HG02938 (cell line): Measurements from ENCODE around the gene MYPN.
A peak's percentile ranks its signal among the peaks of the same experiment; 100 is the strongest.
"Not testable (repeated sequence)": the region's sequence is repeated elsewhere in the genome, so short reads cannot be mapped to it uniquely, and the experiment has no call there.

ENCODE experiments used
- ATAC-seq: cut with Tn5 transposase; IDR thresholded peaks from one replicate; pipeline ENCODE4 v1.9.1; 2021; ENCODE audit warnings: mild to moderate bottlenecking, moderate library complexity; ENCODE audit not compliant: unreplicated experiment

Gene MYPN

GRCh38 chr10:68221196-68221595 lies 111.9 kb downstream of the MYPN start:
- no peak for ATAC-seq

GRCh38 chr10:68222391-68222790 lies 113.1 kb downstream of the MYPN start:
- no peak for ATAC-seq

GRCh38 chr10:68223535-68224165 lies 114.4 kb downstream of the MYPN start:
- no peak for ATAC-seq

GRCh38 chr10:68224810-68225209 lies 115.5 kb downstream of the MYPN start:
- ATAC-seq, result no peak

- no peak for ATAC-seq
These were observed 121.0 kb downstream of the MYPN start for GRCh38 chr10:68230268-68230667.

GRCh38 chr10:68231106-68231816 lies 122.0 kb downstream of the MYPN start:
- ATAC-seq, result peak; percentile 73

- ATAC-seq, result no peak
These were observed 122.5 kb downstream of the MYPN start, which contains the start of gene ATOH7 for GRCh38 chr10:68231817-68232251. ATOH7 (minus strand) TSS chr10:68232113; CDS start chr10:68231677, 436 bp downstream.

- ATAC-seq, result no peak
These were observed 123.8 kb downstream of the MYPN start for GRCh38 chr10:68233046-68233445.

GRCh38 chr10:68235111-68235510 lies 125.8 kb downstream of the MYPN start:
- no peak for ATAC-seq

GRCh38 chr10:68235581-68235980 lies 126.3 kb downstream of the MYPN start:
- ATAC-seq, result no peak

GRCh38 chr10:68237173-68237572 lies 127.9 kb downstream of the MYPN start:
- no peak for ATAC-seq

- no peak for ATAC-seq
These were observed 129.1 kb downstream of the MYPN start for GRCh38 chr10:68238371-68238770.

GRCh38 chr10:68239069-68239468 lies 129.8 kb downstream of the MYPN start:
- ATAC-seq, result no peak

GRCh38 chr10:68239596-68240150 lies 130.4 kb downstream of the MYPN start:
- no peak for ATAC-seq

GRCh38 chr10:68242051-68242450 lies 132.8 kb downstream of the MYPN start:
- no peak for ATAC-seq

- not testable (repeated sequence) for ATAC-seq
These were observed 137.1 kb downstream of the MYPN start for GRCh38 chr10:68246397-68246796.

- no peak for ATAC-seq
These were observed 138.6 kb downstream of the MYPN start for GRCh38 chr10:68247931-68248330.

- ATAC-seq, result no peak
These were observed 140.0 kb downstream of the MYPN start for GRCh38 chr10:68249297-68249696.

- no peak for ATAC-seq
These were observed 141.9 kb downstream of the MYPN start for GRCh38 chr10:68251151-68251550.

GRCh38 chr10:68251625-68252495 lies 142.6 kb downstream of the MYPN start:
- ATAC-seq, result no peak

GRCh38 chr10:68253346-68253745 lies 144.1 kb downstream of the MYPN start:
- no peak for ATAC-seq
